ENCODE measurements around the gene CDH13. TPM values are rescaled to one million over a fixed set of nuclear protein-coding genes. Genes with fewer than 3 reads are reported as not detected.
A peak's percentile ranks its signal among the peaks of the same experiment; 100 is the strongest.

The CDH13 gene
- total RNA-seq, 2 donors from 2014 or later = 228 to 280 TPM

- no peak for DNase-seq (ENCODE audit: low spot score)
- Histone ChIP-seq H3K27ac (no peak overlapping the region), H3K36me3 (no peaks in the 10 kb centered on the region), H3K9me3 (no peaks in the 10 kb centered on the region), H3K27me3 (replicated peaks; ENCODE audit: insufficient read depth) (no peaks in the 10 kb centered on the region), H3K4me1 (ENCODE audit: control insufficient read depth in 1 of 2, low read depth in 2 of 2) (no peaks in the 10 kb centered on the region), H3K4me3 (no peak overlapping the region)
- no peak for TF ChIP-seq CTCF (IDR thresholded peaks at IDR 0.05)
- no peak for ATAC-seq (ENCODE audit: insufficient number of reproducible peaks, low FRiP score, low read depth)
Observed at GRCh38 chr16:83705856-83706255, 1079.1 kb downstream of the CDH13 start.

DNA sequence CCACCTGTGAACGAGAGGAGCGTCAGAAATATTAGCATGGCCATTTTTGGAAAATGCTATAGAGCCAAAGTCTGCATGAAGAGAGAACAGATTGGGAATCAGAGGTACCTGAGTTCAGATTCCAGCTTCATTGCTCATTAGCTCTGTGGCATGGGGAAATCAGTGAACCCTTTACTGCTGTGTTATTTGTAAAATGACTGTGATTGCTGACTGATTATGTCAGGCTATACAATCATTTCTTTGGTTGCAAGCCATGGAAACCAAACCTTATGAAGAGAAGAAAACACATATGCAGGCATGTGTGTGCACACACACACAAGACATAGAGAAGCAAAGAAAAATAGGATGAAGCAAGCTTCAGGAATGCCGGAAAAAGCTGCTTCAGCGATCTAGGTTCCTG, 1079.6 kb downstream of the CDH13 start:
- H3K4me1 ChIP-seq (ENCODE audit: control insufficient read depth in 1 of 2, low read depth in 2 of 2) = no peaks in the 10 kb centered on the region
- no peak for DNase-seq (ENCODE audit: low spot score)

GRCh38 chr16:83711069-83711468, 1084.3 kb downstream of the CDH13 start:
- no peaks in the 10 kb centered on the region for H3K9me3 ChIP-seq
- ATAC-seq (ENCODE audit: insufficient number of reproducible peaks, low FRiP score, low read depth) (no peak), DNase-seq (ENCODE audit: low spot score) (no peak)
- TF ChIP-seq CTCF (IDR thresholded peaks at IDR 0.05) = no peak
- H3K27me3 ChIP-seq (replicated peaks; ENCODE audit: insufficient read depth) = no peaks in the 10 kb centered on the region
- H3K27ac ChIP-seq = no peak overlapping the region
- H3K36me3 ChIP-seq = no peaks in the 10 kb centered on the region
- H3K4me3 ChIP-seq = no peak overlapping the region
- H3K4me1 ChIP-seq (ENCODE audit: control insufficient read depth in 1 of 2, low read depth in 2 of 2) = peaks cover 0 to 28% of the 10 kb centered on the region in 2 donors

More for the DNA sequence above, 1079.6 kb downstream of the CDH13 start:
- no peak overlapping the region for H3K4me3 ChIP-seq
- no peaks in the 10 kb centered on the region for H3K27me3 ChIP-seq (replicated peaks; ENCODE audit: insufficient read depth)
- no peaks in the 10 kb centered on the region for H3K36me3 ChIP-seq
- no peak for TF ChIP-seq CTCF (IDR thresholded peaks at IDR 0.05)
- no peaks in the 10 kb centered on the region for H3K9me3 ChIP-seq
- H3K27ac ChIP-seq = no peak overlapping the region
- no peak for ATAC-seq (ENCODE audit: insufficient number of reproducible peaks, low FRiP score, low read depth)

DNA sequence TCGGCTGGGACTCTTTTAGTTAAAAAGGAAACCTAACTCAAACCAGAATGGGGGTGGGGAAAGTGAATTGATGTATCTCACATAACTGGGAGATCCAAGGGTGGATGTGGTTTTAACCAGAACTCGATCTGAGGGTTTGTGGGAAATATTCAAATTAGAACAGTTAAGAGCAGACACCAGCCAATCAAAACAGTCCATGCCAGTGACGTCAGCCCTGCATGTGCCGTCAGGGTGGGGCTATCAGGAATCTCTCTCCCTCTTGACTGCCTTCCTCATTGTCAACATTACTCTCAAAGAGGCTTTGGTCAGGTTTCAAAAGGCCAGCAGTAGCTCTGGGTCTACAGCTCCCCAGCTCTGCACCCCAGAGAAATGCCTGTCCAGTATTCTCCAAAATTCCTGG, 1086.8 kb downstream of the CDH13 start:
- ATAC-seq (ENCODE audit: insufficient number of reproducible peaks, low FRiP score, low read depth) = peak; percentile 67
- H3K9me3 ChIP-seq = no peaks in the 10 kb centered on the region
- H3K36me3 ChIP-seq = no peaks in the 10 kb centered on the region
- peaks cover 6 to 45% of the 10 kb centered on the region in 2 donors for H3K4me1 ChIP-seq (ENCODE audit: control insufficient read depth in 1 of 2, low read depth in 2 of 2)
- no peak for DNase-seq (ENCODE audit: low spot score)
- TF ChIP-seq CTCF (IDR thresholded peaks at IDR 0.05) = no peak
- peak overlapping the region; percentile 57 for H3K4me3 ChIP-seq
- no peaks in the 10 kb centered on the region for H3K27me3 ChIP-seq (replicated peaks; ENCODE audit: insufficient read depth)
- H3K27ac ChIP-seq = peak overlapping the region; percentile 74 to 82

GRCh38 chr16:83714286-83714685, 1087.5 kb downstream of the CDH13 start:
- H3K27ac ChIP-seq = peak overlapping the region; percentile 74 to 82
- DNase-seq (ENCODE audit: low spot score) = no peak
- H3K27me3 ChIP-seq (replicated peaks; ENCODE audit: insufficient read depth) = no peaks in the 10 kb centered on the region
- TF ChIP-seq CTCF (IDR thresholded peaks at IDR 0.05) = no peak
- H3K4me3 ChIP-seq = peak overlapping the region; percentile 57
- H3K36me3 ChIP-seq = no peaks in the 10 kb centered on the region
- peak; percentile 32 for ATAC-seq (ENCODE audit: insufficient number of reproducible peaks, low FRiP score, low read depth)
- H3K9me3 ChIP-seq = no peaks in the 10 kb centered on the region
- H3K4me1 ChIP-seq (ENCODE audit: control insufficient read depth in 1 of 2, low read depth in 2 of 2) = peaks cover 6 to 45% of the 10 kb centered on the region in 2 donors
